ENCODE data around the gene SHC1. TPM values are rescaled to one million over a fixed set of nuclear protein-coding genes. Genes with fewer than 3 reads are reported as not detected.

SHC1 gene
- total RNA-seq, 6 experiments from 2014 or later = 44.6 to 108 (median 75.3) TPM

DNA sequence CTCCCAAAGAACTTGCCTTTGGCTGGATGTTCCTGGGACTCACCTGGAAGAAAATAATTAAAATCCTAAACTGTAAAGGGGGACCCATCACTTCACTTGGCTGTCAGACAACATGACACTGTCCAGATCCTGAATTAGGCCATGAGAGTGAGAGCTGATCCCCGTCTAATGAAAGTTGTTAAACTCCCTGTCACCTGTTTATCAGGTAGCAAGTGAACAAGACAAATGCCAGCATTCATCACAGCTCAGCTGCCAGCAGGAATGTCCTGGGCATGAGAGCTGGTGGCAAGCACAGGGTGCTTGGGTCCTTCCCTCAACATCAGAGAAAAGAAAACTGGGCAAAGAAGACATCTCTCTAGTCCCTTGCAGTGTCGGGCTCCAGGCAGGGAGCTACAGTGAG is 57.8 kb downstream of the SHC1 start:
- 94% methylated on average over 2 of the region's 2 CpGs for WGBS (ENCODE audit: insufficient coverage, low coverage, low lambda C conversion rate, missing lambda C conversion rate)

More for the DNA sequence above, 57.8 kb downstream of the SHC1 start:
- Histone ChIP-seq H3K9me3 (no peaks in the 10 kb centered on the region), H3K4me1 (no peaks in the 10 kb centered on the region), H3K4me3 (no peak overlapping the region), H3K36me3 (no peaks in the 10 kb centered on the region), H3K27ac (no peak overlapping the region), H3K27me3 (no peaks in the 10 kb centered on the region)
- TF ChIP-seq POLR2A (IDR thresholded peaks at IDR 0.05) = no peak
- TF ChIP-seq, protein P1, sequence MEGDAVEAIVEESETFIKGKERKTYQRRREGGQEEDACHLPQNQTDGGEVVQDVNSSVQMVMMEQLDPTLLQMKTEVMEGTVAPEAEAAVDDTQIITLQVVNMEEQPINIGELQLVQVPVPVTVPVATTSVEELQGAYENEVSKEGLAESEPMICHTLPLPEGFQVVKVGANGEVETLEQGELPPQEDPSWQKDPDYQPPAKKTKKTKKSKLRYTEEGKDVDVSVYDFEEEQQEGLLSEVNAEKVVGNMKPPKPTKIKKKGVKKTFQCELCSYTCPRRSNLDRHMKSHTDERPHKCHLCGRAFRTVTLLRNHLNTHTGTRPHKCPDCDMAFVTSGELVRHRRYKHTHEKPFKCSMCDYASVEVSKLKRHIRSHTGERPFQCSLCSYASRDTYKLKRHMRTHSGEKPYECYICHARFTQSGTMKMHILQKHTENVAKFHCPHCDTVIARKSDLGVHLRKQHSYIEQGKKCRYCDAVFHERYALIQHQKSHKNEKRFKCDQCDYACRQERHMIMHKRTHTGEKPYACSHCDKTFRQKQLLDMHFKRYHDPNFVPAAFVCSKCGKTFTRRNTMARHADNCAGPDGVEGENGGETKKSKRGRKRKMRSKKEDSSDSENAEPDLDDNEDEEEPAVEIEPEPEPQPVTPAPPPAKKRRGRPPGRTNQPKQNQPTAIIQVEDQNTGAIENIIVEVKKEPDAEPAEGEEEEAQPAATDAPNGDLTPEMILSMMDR (IDR thresholded peaks at IDR 0.05) = no peak
- DNase-seq (no peak), ATAC-seq (no peak)
- intact Hi-C loops (cut with DNase I) = no loop called here

Small RNA genes lying within 50 kb of the gene (microRNA-seq; reads per million reads assigned to microRNA genes)
- 0 to 0.29 reads per million in 2 donors for gene MIR4258

Small RNA genes lying within 50 kb of the gene (small RNA-seq; reads per million reads assigned to genes)
- 0 reads per million in 2 experiments for gene MIR4258
- gene RF00017 = 0 reads per million in 2 experiments

Other genes starting within 250 kb of the SHC1 start
- under 1 TPM; 0.15 to 0.64 (median 0.32) TPM for gene KCNN3, start 100.5 kb downstream of the SHC1 start, total RNA-seq
- gene PMVK, start 34.0 kb downstream of the SHC1 start, total RNA-seq = 10 to 100 TPM; 16.9 to 34.5 (median 29.2) TPM
- gene PBXIP1, start 14.6 kb downstream of the SHC1 start, total RNA-seq = 10 to 100 TPM; 16.7 to 25.9 (median 19.1) TPM
- 10 to 100 TPM in 4 of 6 experiments, 1 to 10 TPM in 2; 9.1 to 13.5 (median 10.9) TPM for gene PYGO2, start 9.0 kb downstream of the SHC1 start, total RNA-seq
- gene CKS1B, start 3.9 kb upstream of the SHC1 start, total RNA-seq = 10 to 100 TPM; 14.9 to 51.7 (median 23.1) TPM
- gene FLAD1, start 12.6 kb upstream of the SHC1 start, total RNA-seq = 10 to 100 TPM; 18.3 to 33.1 (median 24.6) TPM
- not detected for gene LENEP, start 22.8 kb upstream of the SHC1 start, total RNA-seq
- 10 to 100 TPM; 35.0 to 83.8 (median 38.8) TPM for gene ZBTB7B, start 32.1 kb upstream of the SHC1 start, total RNA-seq
- 1 to 10 TPM in 1 of 6 experiments, under 1 TPM in 4, not detected in 1; 0.72 to 1.4 (median 0.81) TPM for gene DCST2, start 63.0 kb upstream of the SHC1 start, total RNA-seq
- gene DCST1, start 63.1 kb upstream of the SHC1 start, total RNA-seq = not detected
- 10 to 100 TPM; 16.2 to 33.9 (median 26.4) TPM for gene ADAM15, start 80.6 kb upstream of the SHC1 start, total RNA-seq
- 1 to 10 TPM; 2.3 to 6.4 (median 3.0) TPM for gene EFNA4, start 93.0 kb upstream of the SHC1 start, total RNA-seq
- gene EFNA3, start 108.1 kb upstream of the SHC1 start, total RNA-seq = 1 to 10 TPM in 4 of 6 experiments, under 1 TPM in 2; 0.26 to 4.0 (median 2.5) TPM
- 100 to 1,000 TPM in 5 of 6 experiments, 10 to 100 TPM in 1; 87.5 to 419 (median 196) TPM for gene EFNA1, start 157.1 kb upstream of the SHC1 start, total RNA-seq
- 10 to 100 TPM; 16.2 to 28.1 (median 24.4) TPM for gene SLC50A1, start 165.1 kb upstream of the SHC1 start, total RNA-seq
- gene DPM3, start 169.8 kb upstream of the SHC1 start, total RNA-seq = 100 to 1,000 TPM in 1 of 6 experiments, 10 to 100 TPM in 5; 50.4 to 106 (median 60.4) TPM
- gene KRTCAP2, start 202.6 kb upstream of the SHC1 start, total RNA-seq = 100 to 1,000 TPM in 3 of 6 experiments, 10 to 100 TPM in 3; 85.5 to 145 (median 99.9) TPM
- under 1 TPM in 2 of 6 experiments, not detected in 4; 0.09 to 0.15 TPM for gene TRIM46, start 203.1 kb upstream of the SHC1 start, total RNA-seq
- 10 to 100 TPM in 3 of 6 experiments, 1 to 10 TPM in 3; 4.0 to 14.4 (median 10.5) TPM for gene THBS3, start 237.2 kb upstream of the SHC1 start, total RNA-seq
- gene MTX1, start 237.9 kb upstream of the SHC1 start, total RNA-seq = 10 to 100 TPM; 20.0 to 50.7 (median 23.9) TPM

Measured in right lobe of liver (tissue), 6 donors.